Natural killer cell (primary cell): ENCODE results near the gene GRHL3. TPM values are rescaled to one million over a fixed set of nuclear protein-coding genes. Genes with fewer than 3 reads are reported as not detected.

Experiments used
- ATAC-seq, 3 donors: fragments of 150-1000 bp in 2 of 3; fragments of 200-7000 bp in 1 of 3; cut with Tn5 transposase; 1 replicate in 1 of 3; 2 replicates in 2 of 3; pipeline ENCODE4 v1.10.0; 2021; ENCODE audit warnings: mild to moderate bottlenecking in 2 of 3, moderate library complexity in 2 of 3
- DNase-seq, 2 donors: peaks; one replicate each; pipeline versions ENCODE4 v3.0.0 to v3.0.0-alpha.2; 2013 to 2021; ENCODE audit warnings: mixed read lengths in 1 of 2
- H3K27ac ChIP-seq: one replicate; pipeline ENCODE4 v1.5.1; 2013; ENCODE audit warnings: mild to moderate bottlenecking, low read length
- H3K27me3 ChIP-seq: one replicate; pipeline ENCODE4 v1.6.1; 2013; ENCODE audit warnings: low read length; ENCODE audit not compliant: control insufficient read depth, insufficient read depth
- H3K36me3 ChIP-seq: one replicate; pipeline ENCODE4 v1.6.1; 2013; ENCODE audit warnings: low read length; ENCODE audit not compliant: control insufficient read depth, insufficient read depth
- H3K4me1 ChIP-seq: one replicate; pipeline ENCODE4 v1.6.1; 2013; ENCODE audit warnings: low read length; ENCODE audit not compliant: control insufficient read depth, insufficient read depth
- H3K4me3 ChIP-seq: one replicate; pipeline ENCODE4 v1.5.1; 2013; ENCODE audit warnings: low read length
- H3K9me3 ChIP-seq: one replicate; pipeline ENCODE4 v1.6.1; 2013; ENCODE audit warnings: low read length; ENCODE audit not compliant: control insufficient read depth, insufficient read depth
- H3K27ac Mint-ChIP-seq, 2 donors: one replicate each; pipeline ENCODE4 v1.8.0; 2022; ENCODE audit warnings: mild to moderate bottlenecking in 2 of 2, mixed read lengths in 2 of 2, moderate library complexity in 1 of 2
- H3K27me3 Mint-ChIP-seq, 2 donors: one replicate each; pipeline ENCODE4 v1.8.0; 2022; ENCODE audit warnings: low read depth in 2 of 2, mixed read lengths in 2 of 2
- H3K36me3 Mint-ChIP-seq: one replicate; pipeline ENCODE4 v1.8.0; 2022; ENCODE audit warnings: mixed read lengths
- H3K4me1 Mint-ChIP-seq, 2 donors: one replicate each; pipeline ENCODE4 v1.8.0; 2022; ENCODE audit warnings: mixed read lengths in 2 of 2
- H3K4me3 Mint-ChIP-seq: one replicate; pipeline ENCODE4 v1.8.0; 2022; ENCODE audit warnings: mild to moderate bottlenecking, moderate library complexity, mixed read lengths
- H3K9me3 Mint-ChIP-seq, 2 donors: one replicate each; pipeline ENCODE4 v1.8.0; 2022; ENCODE audit warnings: mixed read lengths in 2 of 2
- CTCF ChIP-seq: fragments of 200-600 bp; IDR thresholded peaks from one replicate; pipeline ENCODE4 v1.8.0; 2022; ENCODE audit warnings: antibody characterized with exemption
- WGBS: methylation state at CpG from one replicate; pipeline ENCODE4 v1.1.7; 2013; ENCODE audit warnings: missing lambda C conversion rate; ENCODE audit not compliant: insufficient coverage; 5-methylcytosine and 5-hydroxymethylcytosine counted together
- intact Hi-C: fragments of 100-400 bp; cut with micrococcal nuclease; formaldehyde crosslinking; loops from one replicate; pipeline ENCODE4 v1.14.2; 2022
- total RNA-seq, 4 donors: library from RNA; stranded (reverse); fragments of 120-200 nt in 1 of 4; gene quantifications; one replicate each; pipeline versions ENCODE4 v1.2.3 to v1.2.4, GENCODE V29; 2013 to 2022

Gene GRHL3
- total RNA-seq, 3 donors from 2014 or later (not counting 1 experiment from before 2014, with no cell fraction given) = not detected

GRCh38 chr1:24386241-24386640 lies 67.1 kb downstream of the GRHL3 start:
- ATAC-seq (no peak), DNase-seq (no peak)
- H3K27ac ChIP-seq = no peak overlapping the region
- no peak for TF ChIP-seq CTCF
- H3K27me3 ChIP-seq = no peaks in the 10 kb centered on the region
- no peak overlapping the region for H3K4me3 Mint-ChIP-seq
- no peak overlapping the region for H3K27ac Mint-ChIP-seq
- peaks cover 0 to 16% of the 10 kb centered on the region in 2 donors for H3K27me3 Mint-ChIP-seq
- intact Hi-C loops = no loop called here
- H3K4me1 Mint-ChIP-seq = peaks cover under 1 to 13% of the 10 kb centered on the region in 2 donors
- no peaks in the 10 kb centered on the region for H3K9me3 Mint-ChIP-seq
- H3K36me3 ChIP-seq = no peaks in the 10 kb centered on the region
- no peaks in the 10 kb centered on the region for H3K36me3 Mint-ChIP-seq
- H3K4me3 ChIP-seq = no peak overlapping the region
- WGBS = 83% methylated on average over 9 of the region's 9 CpGs
- H3K9me3 ChIP-seq = no peaks in the 10 kb centered on the region
- peaks cover 12% of the 10 kb centered on the region for H3K4me1 ChIP-seq

GRCh38 chr1:24386931-24387330 lies 67.8 kb downstream of the GRHL3 start:
- no peak overlapping the region for H3K4me3 Mint-ChIP-seq
- H3K36me3 Mint-ChIP-seq = no peaks in the 10 kb centered on the region
- DNase-seq = no peak
- Histone ChIP-seq H3K27me3 (no peaks in the 10 kb centered on the region), H3K9me3 (no peaks in the 10 kb centered on the region), H3K4me1 (peaks cover 15% of the 10 kb centered on the region), H3K4me3 (no peak overlapping the region), H3K36me3 (no peaks in the 10 kb centered on the region), H3K27ac (no peak overlapping the region)
- intact Hi-C loops = no loop called here
- H3K27ac Mint-ChIP-seq = no peak overlapping the region
- no peaks in the 10 kb centered on the region for H3K9me3 Mint-ChIP-seq
- WGBS = 98% methylated on average over 11 of the region's 11 CpGs
- peaks cover 8 to 18% of the 10 kb centered on the region in 2 donors for H3K4me1 Mint-ChIP-seq
- ATAC-seq = no peak
- H3K27me3 Mint-ChIP-seq = peaks cover 0 to 21% of the 10 kb centered on the region in 2 donors
- no peak for TF ChIP-seq CTCF

- Mint-ChIP-seq H3K36me3 (no peaks in the 10 kb centered on the region), H3K27me3 (peaks cover 0 to 21% of the 10 kb centered on the region in 2 donors), H3K4me3 (no peak overlapping the region), H3K27ac (no peak overlapping the region), H3K4me1 (peaks cover 8 to 18% of the 10 kb centered on the region in 2 donors), H3K9me3 (no peaks in the 10 kb centered on the region)
- Histone ChIP-seq H3K4me1 (peaks cover 19% of the 10 kb centered on the region), H3K27ac (no peak overlapping the region), H3K27me3 (no peaks in the 10 kb centered on the region), H3K9me3 (no peaks in the 10 kb centered on the region), H3K36me3 (no peaks in the 10 kb centered on the region), H3K4me3 (no peak overlapping the region)
- DNase-seq (no peak), ATAC-seq (no peak)
- no CpG with 5 or more reads among the region's 1 CpG for WGBS
- intact Hi-C loops = no loop called here
- TF ChIP-seq CTCF = no peak
These were observed 68.5 kb downstream of the GRHL3 start for GRCh38 chr1:24387636-24388175.

- H3K27me3 Mint-ChIP-seq = peaks cover 2 to 27% of the 10 kb centered on the region in 2 donors
- DNase-seq (no peak), ATAC-seq (no peak)
- 96% methylated on average over 6 of the region's 8 CpGs for WGBS
- no peaks in the 10 kb centered on the region for H3K36me3 Mint-ChIP-seq
- H3K4me1 ChIP-seq = peaks cover 19% of the 10 kb centered on the region
- intact Hi-C loops = no loop called here
- no peaks in the 10 kb centered on the region for H3K9me3 Mint-ChIP-seq
- no peak overlapping the region for H3K4me3 ChIP-seq
- no peak overlapping the region for H3K4me3 Mint-ChIP-seq
- no peak overlapping the region for H3K27ac ChIP-seq
- H3K4me1 Mint-ChIP-seq = peaks cover 8 to 18% of the 10 kb centered on the region in 2 donors
- H3K9me3 ChIP-seq = no peaks in the 10 kb centered on the region
- no peak overlapping the region for H3K27ac Mint-ChIP-seq
- no peaks in the 10 kb centered on the region for H3K27me3 ChIP-seq
- no peak for TF ChIP-seq CTCF
- no peaks in the 10 kb centered on the region for H3K36me3 ChIP-seq
These were observed 69.3 kb downstream of the GRHL3 start for GRCh38 chr1:24388331-24388885.
